Right lobe of liver (tissue), 4 donors: Measurements from ENCODE around the gene TSBP1.

ENCODE experiments used
- POLR2A ChIP-seq: fragments of 450-650 bp; IDR thresholded peaks from one replicate; pipeline ENCODE4 v1.6.1; 2017; ENCODE audit warnings: antibody characterized with exemption, mild to moderate bottlenecking
- TF ChIP-seq, protein P1 (sequence below), 4 donors: fragments of 200-600 bp in 3 of 4; fragments of 450-650 bp in 1 of 4; IDR thresholded peaks; one replicate each; pipeline versions ENCODE4 v1.5.1 to v1.8.0; 2016 to 2022; ENCODE audit warnings: antibody characterized with exemption in 4 of 4, mild to moderate bottlenecking in 2 of 4
- donor health status: DM: no; HTN: no; CAD: no.
- donor health status: DM: no; HTN: no; CAD: no.
- donor health status: DM: no; HTN: yes; CAD: no.

DNA sequence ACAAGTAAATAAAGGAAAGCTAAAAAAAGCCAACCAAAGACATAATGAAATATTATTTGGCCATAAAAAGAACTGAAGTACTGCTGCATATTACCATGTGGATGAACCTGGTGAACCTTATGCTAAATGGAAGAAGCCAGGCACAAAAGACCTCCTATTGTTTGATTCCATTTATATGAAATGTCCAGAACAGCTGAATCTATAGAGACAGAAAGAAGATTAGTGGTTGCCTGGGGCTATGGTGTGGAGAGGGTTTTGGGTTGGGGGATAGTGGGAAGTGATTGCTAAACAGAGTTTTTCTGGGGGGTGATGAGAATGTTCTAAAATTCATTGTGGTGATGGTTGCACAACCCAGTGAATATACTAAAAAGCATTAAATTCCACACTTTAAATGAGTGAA lies 53.2 kb downstream of the TSBP1 start:
- TF ChIP-seq, protein P1, sequence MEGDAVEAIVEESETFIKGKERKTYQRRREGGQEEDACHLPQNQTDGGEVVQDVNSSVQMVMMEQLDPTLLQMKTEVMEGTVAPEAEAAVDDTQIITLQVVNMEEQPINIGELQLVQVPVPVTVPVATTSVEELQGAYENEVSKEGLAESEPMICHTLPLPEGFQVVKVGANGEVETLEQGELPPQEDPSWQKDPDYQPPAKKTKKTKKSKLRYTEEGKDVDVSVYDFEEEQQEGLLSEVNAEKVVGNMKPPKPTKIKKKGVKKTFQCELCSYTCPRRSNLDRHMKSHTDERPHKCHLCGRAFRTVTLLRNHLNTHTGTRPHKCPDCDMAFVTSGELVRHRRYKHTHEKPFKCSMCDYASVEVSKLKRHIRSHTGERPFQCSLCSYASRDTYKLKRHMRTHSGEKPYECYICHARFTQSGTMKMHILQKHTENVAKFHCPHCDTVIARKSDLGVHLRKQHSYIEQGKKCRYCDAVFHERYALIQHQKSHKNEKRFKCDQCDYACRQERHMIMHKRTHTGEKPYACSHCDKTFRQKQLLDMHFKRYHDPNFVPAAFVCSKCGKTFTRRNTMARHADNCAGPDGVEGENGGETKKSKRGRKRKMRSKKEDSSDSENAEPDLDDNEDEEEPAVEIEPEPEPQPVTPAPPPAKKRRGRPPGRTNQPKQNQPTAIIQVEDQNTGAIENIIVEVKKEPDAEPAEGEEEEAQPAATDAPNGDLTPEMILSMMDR (IDR thresholded peaks at IDR 0.05), result no peak
- no peak for TF ChIP-seq POLR2A
